Fibroblast of skin of abdomen (primary cell): ENCODE results near the gene RRP36.

Experiments
- DNase-seq: peaks from one replicate; pipeline ENCODE4 v3.0.0-alpha.2; 2013

RRP36 gene

DNA sequence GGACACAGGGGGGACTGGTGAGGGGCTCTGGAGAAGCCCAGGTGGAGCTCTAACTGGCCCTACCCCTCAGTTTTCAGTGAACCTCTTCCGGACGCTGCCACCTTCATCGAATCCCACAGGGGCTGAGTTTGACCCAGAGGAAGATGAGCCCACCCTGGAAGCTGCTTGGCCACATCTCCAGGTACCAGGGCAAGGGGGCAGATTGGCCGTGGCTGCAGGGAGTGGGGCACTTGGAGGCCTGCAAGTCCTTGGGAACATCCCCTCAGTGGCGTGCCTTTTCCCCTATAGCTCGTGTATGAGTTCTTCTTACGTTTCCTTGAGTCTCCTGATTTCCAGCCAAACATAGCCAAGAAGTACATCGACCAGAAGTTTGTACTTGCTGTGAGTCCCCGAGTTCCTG is 14.3 kb upstream of the RRP36 start:
- DNase-seq: no peak

DNA sequence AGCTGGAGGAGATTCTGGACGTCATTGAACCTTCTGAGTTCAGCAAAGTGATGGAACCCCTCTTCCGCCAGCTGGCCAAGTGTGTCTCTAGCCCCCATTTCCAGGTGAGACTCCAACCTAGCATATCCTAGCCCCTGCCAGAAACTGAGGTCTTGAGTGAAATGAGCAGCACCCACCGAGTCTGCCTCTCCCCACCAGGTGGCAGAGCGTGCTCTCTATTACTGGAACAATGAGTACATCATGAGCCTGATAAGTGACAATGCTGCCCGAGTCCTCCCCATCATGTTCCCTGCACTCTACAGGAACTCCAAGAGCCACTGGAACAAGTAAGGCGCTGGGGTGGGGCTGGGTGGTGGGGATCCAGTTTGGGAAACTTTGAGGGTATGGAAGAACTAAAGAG is 12.3 kb upstream of the RRP36 start:
- no peak for DNase-seq

DNA sequence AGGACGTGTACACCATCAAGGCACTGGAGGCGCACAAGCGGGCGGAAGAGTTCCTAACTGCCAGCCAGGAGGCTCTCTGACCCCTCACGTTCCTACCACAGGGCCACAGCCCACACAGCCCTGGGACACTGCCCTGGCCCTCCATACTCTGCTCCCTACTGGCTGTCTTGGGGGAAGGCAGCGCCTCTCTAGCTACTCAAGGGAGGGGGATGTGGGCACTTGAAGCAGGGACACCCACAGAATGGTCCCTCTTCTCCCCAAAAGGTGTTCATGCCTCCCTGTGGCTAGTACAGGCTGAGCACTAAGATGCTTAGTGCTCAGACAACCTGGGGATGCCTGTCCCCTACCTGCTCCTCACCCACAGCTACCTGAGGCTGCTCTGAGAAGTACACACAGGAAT is 10.2 kb upstream of the RRP36 start:
- no peak for DNase-seq

GRCh38 chr6:43012364-43012763 is 9.1 kb upstream of the RRP36 start:
- DNase-seq: no peak

- peak; percentile 16 for DNase-seq
These were observed 8.2 kb upstream of the RRP36 start for GRCh38 chr6:43013097-43013842.

GRCh38 chr6:43013843-43014433 is 7.5 kb upstream of the RRP36 start, which contains the start of the genes KLHDC3 and MEA1:
Gene KLHDC3, plus strand, starts transcription at chr6:43014249. Its CDS starts 2,944 bp downstream, at chr6:43017193.
Gene MEA1, minus strand, starts transcription at chr6:43013946. Its CDS starts 133 bp downstream, at chr6:43013813.
- DNase-seq: peak; percentile 100

- DNase-seq: peak; percentile 29
These were observed 7.0 kb upstream of the RRP36 start for GRCh38 chr6:43014434-43014909.

GRCh38 chr6:43016176-43016942 is 5.1 kb upstream of the RRP36 start:
- no peak for DNase-seq

GRCh38 chr6:43016943-43017334 is 4.5 kb upstream of the RRP36 start:
- DNase-seq: no peak

DNA sequence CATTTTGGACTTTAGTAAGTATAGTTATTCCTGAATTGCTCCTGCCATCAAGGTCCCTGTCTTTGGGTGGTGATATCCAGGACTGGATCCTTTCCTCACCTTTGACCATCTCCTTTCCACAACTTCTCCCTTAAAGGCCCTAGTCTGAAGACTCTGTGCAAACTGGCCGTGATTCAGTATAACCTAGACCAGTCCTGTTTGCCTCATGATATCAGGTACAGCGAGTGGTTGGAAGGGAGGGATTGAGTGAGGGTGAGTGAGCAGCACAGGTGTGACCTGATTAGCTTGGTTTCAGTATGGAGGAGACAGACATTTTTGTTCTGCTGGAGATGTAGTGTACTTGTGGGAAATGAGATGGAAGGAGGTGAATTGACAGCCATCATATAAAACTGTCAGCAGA is 2.3 kb upstream of the RRP36 start:
- DNase-seq: no peak

- DNase-seq: no peak
These were observed 1.2 kb upstream of the RRP36 start for GRCh38 chr6:43020052-43020705.

DNA sequence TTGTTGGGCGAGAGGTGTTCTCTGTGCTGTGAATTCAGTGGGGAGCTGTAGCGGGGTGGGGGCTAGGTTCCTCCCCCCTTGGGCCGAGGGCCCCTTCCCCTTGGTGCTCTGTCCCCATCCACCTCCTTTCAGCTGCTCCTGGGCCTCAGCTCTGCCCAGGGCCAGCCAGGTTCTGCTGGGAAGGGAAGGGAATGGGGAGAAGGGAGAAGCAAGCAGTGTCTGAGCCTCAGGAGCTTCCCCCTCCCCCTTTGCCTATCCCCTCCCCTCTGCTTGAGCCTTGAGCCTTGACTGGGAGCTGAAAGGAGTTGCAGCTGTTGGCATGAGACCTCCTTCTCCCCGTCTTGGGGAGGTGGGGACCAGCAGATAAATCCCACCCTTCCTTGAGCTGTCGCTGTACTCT is 576 bp upstream of the RRP36 start:
- peak; percentile 9 for DNase-seq

GRCh38 chr6:43024436-43024835 is 3.0 kb downstream of the RRP36 start:
- no peak for DNase-seq

DNA sequence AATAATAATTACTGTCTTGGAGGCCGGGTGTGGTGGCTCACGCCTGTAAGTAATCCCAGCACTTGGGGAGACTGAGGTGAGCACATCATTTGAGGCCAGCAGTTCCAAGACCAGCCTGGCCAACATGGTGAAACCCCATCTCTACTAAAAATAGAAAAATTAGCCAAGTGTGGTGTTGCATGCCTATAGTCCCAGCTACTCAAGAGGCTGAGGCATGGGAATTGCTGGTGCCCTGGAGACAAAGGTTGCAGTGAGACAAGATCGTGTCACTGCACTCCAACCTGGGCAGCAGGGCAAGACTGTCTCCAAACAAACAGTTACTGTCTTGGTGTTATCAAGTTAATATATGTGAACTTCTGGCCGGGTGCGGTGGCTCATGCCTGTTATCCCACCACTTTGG is 4.9 kb downstream of the RRP36 start:
- no peak for DNase-seq

GRCh38 chr6:43029120-43029519 is 7.7 kb downstream of the RRP36 start:
- DNase-seq: no peak

DNA sequence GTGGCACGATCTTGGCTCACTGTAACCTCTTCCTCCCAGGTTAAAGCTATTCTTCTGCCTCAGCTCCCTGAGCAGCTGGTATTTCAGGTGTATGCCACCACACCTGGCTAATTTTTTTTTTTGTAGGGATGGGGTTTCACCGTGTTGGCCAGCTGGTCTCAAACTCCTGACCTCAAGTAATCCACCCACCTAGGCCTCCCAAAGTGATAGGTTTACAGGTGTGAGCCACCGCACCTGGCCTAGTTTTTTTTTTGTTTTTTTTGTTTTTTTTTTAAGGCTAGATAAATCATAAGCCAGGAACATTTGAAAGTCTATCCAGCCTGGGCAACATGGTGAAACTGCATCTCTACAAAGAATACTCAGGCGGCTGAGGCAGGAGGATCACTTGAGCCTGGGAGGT is 10.9 kb downstream of the RRP36 start:
- DNase-seq: no peak

GRCh38 chr6:43033496-43034189 is 12.2 kb downstream of the RRP36 start:
- no peak for DNase-seq

- DNase-seq: no peak
These were observed 12.7 kb downstream of the RRP36 start for GRCh38 chr6:43034190-43034525.

- DNase-seq: no peak
These were observed 14.2 kb downstream of the RRP36 start for GRCh38 chr6:43035495-43036194.

GRCh38 chr6:43036712-43037111 is 15.3 kb downstream of the RRP36 start:
- no peak for DNase-seq

DNA sequence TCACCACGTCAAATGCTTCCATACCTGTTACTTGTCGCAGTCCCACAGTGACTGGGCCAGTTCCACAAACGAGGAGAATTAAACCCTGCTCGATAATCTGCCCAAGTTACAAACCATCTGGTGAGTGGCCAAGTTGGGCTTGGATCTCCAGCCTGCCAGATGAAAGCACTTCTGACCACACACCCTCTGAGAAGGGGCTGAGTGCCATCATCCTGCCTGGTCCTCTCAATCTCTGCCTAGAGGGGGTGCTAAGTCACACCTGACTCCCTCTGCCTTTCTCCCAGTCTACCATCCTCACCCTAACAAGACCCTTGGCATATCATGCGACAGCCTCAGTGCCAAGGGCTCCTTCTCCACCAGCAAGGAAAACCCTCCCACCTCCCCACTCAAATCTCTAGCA is 15.8 kb downstream of the RRP36 start:
- DNase-seq: no peak

DNA sequence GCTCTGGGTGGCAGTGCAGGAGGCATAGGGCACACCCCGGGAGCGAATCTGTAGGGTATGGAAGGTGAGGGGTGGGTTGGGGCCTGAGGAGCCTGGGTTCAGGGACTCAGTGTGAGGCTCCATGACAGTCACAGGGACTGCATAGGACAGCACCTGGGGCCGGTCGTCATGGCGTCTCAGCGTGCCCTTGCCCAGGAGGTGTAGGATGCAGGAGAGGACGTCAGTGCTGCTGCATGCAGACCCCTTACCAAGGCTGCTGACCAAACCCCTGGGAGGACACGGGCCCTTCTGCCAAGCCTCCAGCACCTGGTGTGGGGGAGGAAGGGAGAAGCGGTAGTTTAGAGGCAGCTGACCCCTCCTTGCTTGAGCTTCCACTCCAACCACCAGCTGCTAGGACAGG is 16.3 kb downstream of the RRP36 start:
- DNase-seq: no peak
